ENCODE results near the gene LHFPL3. TPM values are rescaled to one million over a fixed set of nuclear protein-coding genes. Genes with fewer than 3 reads are reported as not detected.

The LHFPL3 gene
- total and polyA plus RNA-seq, 9 of the 15 experiments (the other 6 are each of a cell fraction or from before 2014, with no cell fraction given), result 0.21 to 0.52 TPM; not detected in 7

DNA sequence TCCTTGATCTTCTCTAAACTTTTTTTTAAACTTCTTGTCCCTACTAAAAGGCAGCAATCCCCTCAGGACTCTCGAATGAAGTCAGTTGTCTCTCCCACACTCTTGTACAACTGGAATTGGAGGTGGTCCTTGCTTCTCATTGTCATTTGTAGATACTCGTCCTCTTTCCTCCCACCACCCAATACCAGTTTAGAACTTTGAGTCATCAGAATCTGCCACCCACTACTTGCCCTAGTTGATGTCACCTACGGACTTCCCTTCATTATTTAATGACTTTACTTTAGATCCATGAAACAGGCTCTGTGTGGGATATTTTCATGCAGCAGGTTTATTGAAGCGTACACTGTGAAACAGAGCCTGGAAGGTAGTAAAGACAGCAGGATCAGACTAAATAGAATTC is 28.6 kb upstream of the LHFPL3 start:
- ATAC-seq, result no peak
- ChIA-PET CTCF (ENCODE audit: low intra/inter-chr PET ratio) (no interaction called here), POLR2A (interaction anchor here (0.6 to 1.6 kb wide), 2 partner anchors 14 to 30 kb away, joined by 3 to 4 read pairs; no protein-coding TSS in a partner anchor)
- no peak overlapping the region for H3K27ac ChIP-seq (ENCODE audit: extremely low read depth, low read depth, low read length)
- H3K9ac ChIP-seq (ENCODE audit: insufficient read depth in 1 of 2, low read depth in 2 of 2, low read length in 2 of 2), result no peak overlapping the region
- no TSS peak for BruUV-seq (replicated peaks)
- H2AFZ ChIP-seq (ENCODE audit: low read depth, low read length), result no peak overlapping the region
- TF ChIP-seq ZNF354B (CRISPR knock-in tag; IDR thresholded peaks at IDR 0.05), result no peak
- no peak for TF ChIP-seq RAD51 (IDR thresholded peaks at IDR 0.05; ENCODE audit: borderline replicate concordance, low read depth)
- TF ChIP-seq, protein P1, sequence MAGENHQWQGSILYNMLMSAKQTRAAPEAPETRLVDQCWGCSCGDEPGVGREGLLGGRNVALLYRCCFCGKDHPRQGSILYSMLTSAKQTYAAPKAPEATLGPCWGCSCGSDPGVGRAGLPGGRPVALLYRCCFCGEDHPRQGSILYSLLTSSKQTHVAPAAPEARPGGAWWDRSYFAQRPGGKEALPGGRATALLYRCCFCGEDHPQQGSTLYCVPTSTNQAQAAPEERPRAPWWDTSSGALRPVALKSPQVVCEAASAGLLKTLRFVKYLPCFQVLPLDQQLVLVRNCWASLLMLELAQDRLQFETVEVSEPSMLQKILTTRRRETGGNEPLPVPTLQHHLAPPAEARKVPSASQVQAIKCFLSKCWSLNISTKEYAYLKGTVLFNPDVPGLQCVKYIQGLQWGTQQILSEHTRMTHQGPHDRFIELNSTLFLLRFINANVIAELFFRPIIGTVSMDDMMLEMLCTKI (IDR thresholded peaks at IDR 0.05; ENCODE audit: partially characterized antibody), result no peak
- no peak for TF ChIP-seq RUNX1 (IDR thresholded peaks at IDR 0.05; ENCODE audit: low read depth)
- TF ChIP-seq POLR2B (IDR thresholded peaks at IDR 0.05; ENCODE audit: low read depth, partially characterized antibody), result no peak
- TF ChIP-seq HIVEP1 (CRISPR knock-in tag; IDR thresholded peaks at IDR 0.05), result no peak
- TF ChIP-seq, protein P2, sequence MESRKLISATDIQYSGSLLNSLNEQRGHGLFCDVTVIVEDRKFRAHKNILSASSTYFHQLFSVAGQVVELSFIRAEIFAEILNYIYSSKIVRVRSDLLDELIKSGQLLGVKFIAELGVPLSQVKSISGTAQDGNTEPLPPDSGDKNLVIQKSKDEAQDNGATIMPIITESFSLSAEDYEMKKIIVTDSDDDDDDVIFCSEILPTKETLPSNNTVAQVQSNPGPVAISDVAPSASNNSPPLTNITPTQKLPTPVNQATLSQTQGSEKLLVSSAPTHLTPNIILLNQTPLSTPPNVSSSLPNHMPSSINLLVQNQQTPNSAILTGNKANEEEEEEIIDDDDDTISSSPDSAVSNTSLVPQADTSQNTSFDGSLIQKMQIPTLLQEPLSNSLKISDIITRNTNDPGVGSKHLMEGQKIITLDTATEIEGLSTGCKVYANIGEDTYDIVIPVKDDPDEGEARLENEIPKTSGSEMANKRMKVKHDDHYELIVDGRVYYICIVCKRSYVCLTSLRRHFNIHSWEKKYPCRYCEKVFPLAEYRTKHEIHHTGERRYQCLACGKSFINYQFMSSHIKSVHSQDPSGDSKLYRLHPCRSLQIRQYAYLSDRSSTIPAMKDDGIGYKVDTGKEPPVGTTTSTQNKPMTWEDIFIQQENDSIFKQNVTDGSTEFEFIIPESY (CRISPR knock-in tag; IDR thresholded peaks at IDR 0.05), result no peak
- TF ChIP-seq CTBP1 (IDR thresholded peaks at IDR 0.05; ENCODE audit: borderline replicate concordance), result no peak
- TF ChIP-seq CBX1 (IDR thresholded peaks at IDR 0.05; ENCODE audit: low read depth), result no peak
- TF ChIP-seq MBD2 (IDR thresholded peaks at IDR 0.05; ENCODE audit: borderline replicate concordance, low read depth), result no peak
- no peak for TF ChIP-seq SMAD4 (CRISPR knock-in tag; conservative IDR thresholded peaks at IDR 0.05)
- TF ChIP-seq TAF1 (IDR thresholded peaks at IDR 0.05; ENCODE audit: control insufficient read depth, extremely low read depth, insufficient read depth, low read length, severe bottlenecking), result no peak
- TF ChIP-seq ZNF699 (CRISPR knock-in tag; IDR thresholded peaks at IDR 0.05; ENCODE audit: insufficient replicate concordance), result no peak
- TF ChIP-seq, protein P3, sequence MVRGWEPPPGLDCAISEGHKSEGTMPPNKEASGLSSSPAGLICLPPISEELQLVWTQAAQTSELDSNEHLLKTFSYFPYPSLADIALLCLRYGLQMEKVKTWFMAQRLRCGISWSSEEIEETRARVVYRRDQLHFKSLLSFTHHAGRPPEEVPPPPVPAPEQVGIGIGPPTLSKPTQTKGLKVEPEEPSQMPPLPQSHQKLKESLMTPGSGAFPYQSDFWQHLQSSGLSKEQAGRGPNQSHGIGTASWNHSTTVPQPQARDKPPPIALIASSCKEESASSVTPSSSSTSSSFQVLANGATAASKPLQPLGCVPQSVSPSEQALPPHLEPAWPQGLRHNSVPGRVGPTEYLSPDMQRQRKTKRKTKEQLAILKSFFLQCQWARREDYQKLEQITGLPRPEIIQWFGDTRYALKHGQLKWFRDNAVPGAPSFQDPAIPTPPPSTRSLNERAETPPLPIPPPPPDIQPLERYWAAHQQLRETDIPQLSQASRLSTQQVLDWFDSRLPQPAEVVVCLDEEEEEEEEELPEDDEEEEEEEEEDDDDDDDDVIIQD (CRISPR knock-in tag; IDR thresholded peaks at IDR 0.05), result no peak
- TF ChIP-seq ZBTB7A (IDR thresholded peaks at IDR 0.05; ENCODE audit: borderline replicate concordance, control insufficient read depth, low read depth, low read length), result no peak
- TF ChIP-seq FOXJ3 (CRISPR knock-in tag; IDR thresholded peaks at IDR 0.05), result no peak
- H3K4me1 ChIP-seq (replicated peaks in 1 of 2; ENCODE audit: control insufficient read depth in 2 of 2, insufficient read depth in 2 of 2, low read length in 2 of 2), result no peaks in the 10 kb centered on the region
- FAIRE-seq, result no peak
- H3K4me3 ChIP-seq, result no peak overlapping the region
- H3K79me2 ChIP-seq (ENCODE audit: control insufficient read depth, insufficient read depth, low read length), result no peaks in the 10 kb centered on the region
- WGBS (ENCODE audit: insufficient coverage, low coverage, missing lambda C conversion rate), result 0% methylated on average over 4 of the region's 4 CpGs
- in situ Hi-C loops (cut with MboI) (no loop called here), intact Hi-C loops (cut with micrococcal nuclease) (no loop called here)
- H3K9me1 ChIP-seq (ENCODE audit: control insufficient read depth, insufficient read depth, low read length), result no peaks in the 10 kb centered on the region
- no peak for DNase-seq (ENCODE audit: extremely low read depth in 1 of 4, low spot score in 3 of 4)
- no peaks in the 10 kb centered on the region; the same call in 1 of the 2 replicates for H3K9me3 ChIP-seq (replicated peaks; ENCODE audit: control insufficient read depth, insufficient read depth, low read depth, low read length)
- H3K4me2 ChIP-seq (ENCODE audit: insufficient read depth, low read length), result no peak overlapping the region
- no peaks in the 10 kb centered on the region for H3K36me3 ChIP-seq (ENCODE audit: control insufficient read depth, insufficient read depth, low read length)
- H3K27me3 ChIP-seq (ENCODE audit: control insufficient read depth in 2 of 2, insufficient read depth in 2 of 2, low read length in 2 of 2), result 0 out of 5 replicates have a peak, but pooled peaks cover 0 to 2% of the 10 kb centered on the region in 2 experiments
- H4K20me1 ChIP-seq (replicated peaks; ENCODE audit: control insufficient read depth, insufficient read depth, low read length), result no peaks in the 10 kb centered on the region

Data from K562 (cell line).